HG02798 (cell line): ENCODE data around the gene TBC1D21.
"Not testable (repeated sequence)": the region's sequence is repeated elsewhere in the genome, so short reads cannot be mapped to it uniquely, and the experiment has no call there.

ENCODE experiments used
- ATAC-seq: cut with Tn5 transposase; IDR thresholded peaks from one replicate; pipeline ENCODE4 v1.9.1; 2021; ENCODE audit warnings: mild to moderate bottlenecking; ENCODE audit not compliant: unreplicated experiment, poor library complexity

The TBC1D21 gene

DNA sequence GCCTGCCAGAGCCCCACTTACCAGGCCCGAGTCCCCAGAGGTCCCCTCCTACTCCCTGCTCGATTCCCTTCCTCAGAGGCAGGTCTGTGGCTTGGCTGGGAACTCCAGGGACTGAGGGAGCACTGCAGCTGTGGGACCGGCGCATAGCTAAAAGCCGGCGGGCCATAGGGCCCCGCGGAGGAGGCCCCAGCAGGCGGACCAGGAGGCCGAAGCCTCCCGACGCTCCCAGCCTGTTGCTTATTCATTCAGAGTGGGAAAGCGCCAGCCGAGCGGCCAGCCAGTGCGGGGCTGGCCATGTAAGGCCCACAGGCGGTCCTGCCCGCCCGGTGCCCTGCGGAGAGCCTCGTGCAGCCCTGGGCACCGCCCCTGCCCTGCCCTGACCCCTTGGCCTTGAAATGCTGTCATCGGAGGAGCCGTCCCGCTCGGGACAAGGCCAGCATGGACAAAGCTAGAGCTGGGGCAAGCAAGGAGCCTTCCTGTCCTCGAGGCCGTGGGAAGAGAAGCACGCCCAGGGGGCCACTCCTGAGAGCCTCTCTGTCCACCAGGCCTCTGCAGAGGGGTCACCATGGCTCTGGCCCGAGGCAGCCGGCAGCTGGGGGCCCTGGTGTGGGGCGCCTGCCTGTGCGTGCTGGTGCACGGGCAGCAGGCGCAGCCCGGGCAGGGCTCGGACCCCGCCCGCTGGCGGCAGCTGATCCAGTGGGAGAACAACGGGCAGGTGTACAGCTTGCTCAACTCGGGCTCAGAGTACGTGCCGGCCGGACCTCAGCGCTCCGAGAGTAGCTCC, 53.0 kb downstream of the TBC1D21 start, which contains the start of gene LOXL1:
LOXL1 (plus strand) TSS at position 244 of the 784 bp plus-strand sequence; CDS start at position 566, 322 bp downstream.
- ATAC-seq = no peak

DNA sequence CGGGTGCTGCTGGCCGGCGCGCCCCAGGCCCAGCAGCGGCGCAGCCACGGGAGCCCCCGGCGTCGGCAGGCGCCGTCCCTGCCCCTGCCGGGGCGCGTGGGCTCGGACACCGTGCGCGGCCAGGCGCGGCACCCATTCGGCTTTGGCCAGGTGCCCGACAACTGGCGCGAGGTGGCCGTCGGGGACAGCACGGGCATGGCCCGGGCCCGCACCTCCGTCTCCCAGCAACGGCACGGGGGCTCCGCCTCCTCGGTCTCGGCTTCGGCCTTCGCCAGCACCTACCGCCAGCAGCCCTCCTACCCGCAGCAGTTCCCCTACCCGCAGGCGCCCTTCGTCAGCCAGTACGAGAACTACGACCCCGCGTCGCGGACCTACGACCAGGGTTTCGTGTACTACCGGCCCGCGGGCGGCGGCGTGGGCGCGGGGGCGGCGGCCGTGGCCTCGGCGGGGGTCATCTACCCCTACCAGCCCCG, 53.7 kb downstream of the TBC1D21 start:
- ATAC-seq = no peak

GRCh38 chr15:73927476-73928240, 54.3 kb downstream of the TBC1D21 start:
- ATAC-seq = no peak

GRCh38 chr15:73928241-73928579, 54.8 kb downstream of the TBC1D21 start:
- no peak for ATAC-seq

DNA sequence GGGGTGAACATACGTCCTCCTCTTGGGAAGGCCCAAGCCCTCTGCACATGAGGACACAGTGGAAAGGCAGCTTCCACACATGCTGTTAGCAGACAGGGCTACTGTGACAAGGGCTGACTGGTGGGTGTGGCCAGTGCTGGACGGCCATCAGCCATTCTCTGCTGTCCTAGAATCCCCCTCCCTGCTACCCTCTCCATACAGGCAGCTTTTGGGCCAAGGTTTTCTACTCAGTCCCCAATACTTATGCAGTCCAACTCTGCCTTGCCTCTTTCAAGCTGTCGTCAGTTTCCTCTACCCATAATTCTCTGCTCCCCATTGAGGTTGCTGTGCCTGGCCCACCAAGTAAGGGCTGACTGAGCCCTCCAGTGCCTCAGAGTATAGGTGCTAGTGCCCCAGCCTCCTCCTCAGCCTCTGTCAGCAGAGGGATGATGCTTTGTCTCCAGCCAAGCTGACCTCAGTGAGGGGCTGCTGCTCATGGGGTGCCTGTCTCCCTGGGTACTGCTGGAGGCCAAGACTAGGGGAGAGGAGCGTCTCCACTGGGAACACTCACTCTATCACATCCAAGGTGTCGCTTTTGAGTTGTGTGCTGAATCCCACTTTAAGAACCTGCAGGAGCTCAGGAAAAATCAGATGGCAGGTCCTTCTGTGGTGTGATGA, 55.7 kb downstream of the TBC1D21 start:
- ATAC-seq = no peak

DNA sequence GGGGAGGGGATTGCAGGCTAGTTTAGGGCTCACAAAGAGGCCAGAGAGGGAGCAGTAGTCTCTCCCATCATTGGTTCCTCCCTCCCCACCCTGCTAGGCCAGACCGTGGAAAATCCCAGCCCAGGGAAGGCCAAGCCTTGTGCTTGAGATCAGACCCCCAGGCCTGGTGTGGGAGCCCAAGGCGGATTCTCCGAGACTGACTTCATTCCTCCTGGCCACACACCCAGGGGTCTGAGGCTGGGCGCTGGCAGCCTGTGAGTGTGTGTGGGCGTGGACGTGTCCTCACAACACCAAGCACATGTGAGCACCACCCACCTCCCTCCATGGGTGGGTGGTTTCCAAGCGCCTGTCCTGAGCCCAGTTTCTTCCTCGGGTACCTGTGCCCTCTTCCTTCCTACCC, 57.0 kb downstream of the TBC1D21 start:
- no peak for ATAC-seq

- ATAC-seq = no peak
Measured at GRCh38 chr15:73930790-73931281, 57.5 kb downstream of the TBC1D21 start.

GRCh38 chr15:73931441-73931840, 58.1 kb downstream of the TBC1D21 start:
- ATAC-seq = no peak

GRCh38 chr15:73932381-73933191, 59.2 kb downstream of the TBC1D21 start:
- no peak for ATAC-seq

DNA sequence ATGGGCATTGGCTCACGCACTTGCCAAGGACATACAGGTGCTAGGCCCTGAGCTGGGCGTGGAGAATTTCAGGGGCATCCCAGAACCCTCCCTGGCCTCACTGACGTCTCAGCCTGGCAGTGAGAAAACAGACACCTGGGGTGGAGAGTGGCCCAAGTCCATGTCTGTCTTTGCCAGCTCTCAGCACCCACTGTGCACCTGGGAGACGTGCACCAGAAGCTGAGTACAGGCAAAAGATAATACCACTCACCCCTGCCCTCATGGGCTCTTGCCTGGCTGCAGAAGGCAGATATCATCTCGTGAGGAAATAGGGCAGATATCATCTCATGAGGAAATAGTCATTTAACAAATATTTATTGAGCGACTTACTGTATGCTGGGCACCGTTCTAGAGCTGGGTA, 60.9 kb downstream of the TBC1D21 start:
- ATAC-seq = no peak

DNA sequence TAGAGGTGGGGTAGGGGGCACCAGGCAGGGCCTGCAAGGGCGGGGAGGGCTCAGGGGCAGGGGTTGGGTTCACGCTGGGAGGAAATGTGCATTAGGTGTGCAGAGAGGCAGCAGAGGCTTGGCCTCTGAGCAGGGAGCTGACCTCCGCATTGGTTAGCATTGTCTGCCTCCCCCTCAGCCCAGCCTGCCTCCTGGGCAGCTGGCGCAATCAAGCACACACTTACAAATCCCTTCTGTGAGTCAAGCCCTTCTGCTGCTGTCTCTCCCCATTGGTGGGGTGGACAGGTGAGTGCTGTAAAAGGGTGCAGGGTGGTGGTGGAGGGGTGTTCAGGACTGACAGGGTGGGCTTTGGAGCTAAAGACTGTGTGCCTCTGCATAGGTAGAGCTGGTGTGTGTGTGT, 62.2 kb downstream of the TBC1D21 start:
- no peak for ATAC-seq

DNA sequence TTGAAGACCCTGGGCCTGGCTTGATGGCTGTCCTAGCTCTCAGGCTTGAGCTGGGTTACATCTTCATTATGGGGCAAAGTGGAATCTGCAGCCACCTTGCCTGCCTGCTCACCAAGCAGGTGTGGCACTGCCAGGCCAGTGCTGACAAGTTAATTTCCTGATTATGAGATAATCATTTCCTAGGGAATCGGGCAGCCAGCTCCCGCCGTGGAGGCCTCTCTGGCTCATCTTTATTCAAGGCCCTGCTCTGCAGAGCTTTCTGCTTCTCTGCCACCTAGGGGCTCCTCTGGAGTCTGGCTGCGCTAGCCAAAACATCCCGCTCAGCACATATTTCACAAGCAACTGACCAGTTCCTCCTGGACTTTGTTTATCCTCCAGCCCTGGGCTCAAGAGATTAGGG, 62.8 kb downstream of the TBC1D21 start:
- ATAC-seq = no peak

DNA sequence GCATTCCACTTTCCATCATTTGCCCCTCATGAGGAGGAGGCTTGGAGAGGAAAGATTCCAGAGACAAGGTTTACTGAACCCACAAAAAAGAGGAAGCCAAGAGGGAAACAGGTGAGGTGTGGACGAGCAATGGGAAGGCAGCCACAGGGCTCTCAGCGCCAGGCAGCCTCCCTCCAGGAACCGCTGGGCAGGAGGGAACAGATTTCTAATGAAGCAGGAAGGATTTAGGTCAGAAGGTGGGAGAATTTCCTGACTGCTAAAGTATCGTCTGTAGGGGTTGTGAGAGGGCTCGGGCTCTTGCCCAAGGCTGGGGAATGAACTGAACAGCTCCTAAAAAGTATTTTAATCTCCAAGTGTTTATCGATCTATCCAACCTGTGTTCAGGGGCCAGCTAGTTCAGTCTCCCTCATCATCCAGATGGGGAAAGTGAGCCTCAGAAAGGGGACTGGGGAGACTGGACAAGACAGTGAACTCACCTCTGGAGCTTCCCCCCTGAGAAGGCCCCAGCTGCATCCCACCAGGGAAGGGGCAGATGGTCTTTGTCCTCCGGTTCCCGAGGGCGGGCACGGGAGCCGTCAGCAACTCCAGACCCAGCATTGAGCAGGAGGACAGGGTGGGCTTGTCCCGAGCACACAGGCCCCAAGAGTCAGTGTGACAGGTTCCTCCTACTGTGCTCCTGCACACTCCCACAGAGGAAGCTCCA, 63.4 kb downstream of the TBC1D21 start:
- ATAC-seq = no peak

DNA sequence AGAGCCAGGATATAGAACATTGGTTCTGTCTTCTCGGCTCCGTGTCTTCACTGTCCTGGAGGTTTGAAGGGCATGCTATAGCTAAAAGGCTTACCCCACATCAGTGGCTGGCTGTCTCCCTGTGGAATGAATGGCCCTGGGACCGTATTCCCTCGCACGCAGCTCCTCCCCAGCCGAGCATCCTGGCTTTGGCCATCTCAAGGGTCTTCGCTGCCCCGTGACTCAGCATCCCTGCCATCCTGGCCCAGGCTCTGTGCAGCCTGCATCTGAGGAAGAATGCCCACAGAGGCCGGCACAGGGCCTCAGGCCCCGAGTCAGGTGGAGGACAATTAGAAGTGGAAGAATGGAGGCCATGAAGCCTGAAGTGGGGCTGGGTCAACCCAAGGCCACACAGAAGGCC, 63.9 kb downstream of the TBC1D21 start:
- no peak for ATAC-seq

DNA sequence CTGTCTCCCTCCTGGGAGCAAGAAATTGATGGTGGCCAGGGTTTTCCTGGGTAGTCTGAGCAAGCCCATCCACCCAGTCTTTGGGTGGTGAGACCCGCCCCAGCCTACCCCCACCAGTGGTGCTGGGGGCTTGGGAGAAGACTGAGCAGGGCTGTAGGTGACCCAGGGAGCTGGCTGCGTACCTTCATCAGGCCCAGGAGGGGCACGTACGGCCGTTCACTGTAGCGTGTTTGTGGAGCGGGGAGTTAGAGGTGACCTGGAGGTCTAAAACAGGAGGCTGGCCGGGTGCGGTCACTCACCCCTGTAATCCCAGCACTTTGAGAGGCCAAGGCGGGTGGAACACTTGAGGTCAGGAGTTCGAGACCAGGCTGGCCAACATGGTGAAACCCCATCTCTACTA, 64.4 kb downstream of the TBC1D21 start:
- no peak for ATAC-seq

GRCh38 chr15:73938516-73938915, 65.2 kb downstream of the TBC1D21 start:
- not testable (repeated sequence) for ATAC-seq
